SJSA1 (cell line): ENCODE data around the gene FNDC10. TPM values are rescaled to one million over a fixed set of nuclear protein-coding genes. Genes with fewer than 3 reads are reported as not detected.
"Not testable (repeated sequence)": the region's sequence is repeated elsewhere in the genome, so short reads cannot be mapped to it uniquely, and the experiment has no call there.

ENCODE experiments used
- DNase-seq, 2 experiments: peaks; one replicate each; pipeline ENCODE4 v3.0.0-alpha.2; 2015 to 2020; ENCODE audit warnings: low spot score in 2 of 2, low read depth in 1 of 2
- H3K27ac ChIP-seq: fragments of 250-450 bp; sonication (Bioruptor Pico); 2 replicates; pipeline ENCODE4 v1.5.1; 2020; ENCODE audit warnings: mild to moderate bottlenecking, moderate library complexity
- H3K27me3 ChIP-seq: fragments of 250-450 bp; sonication (Bioruptor Pico); replicated peaks from 2 replicates; pipeline ENCODE4 v1.5.1; 2020; ENCODE audit warnings: mild to moderate bottlenecking, moderate library complexity
- H3K36me3 ChIP-seq: fragments of 250-450 bp; sonication (Bioruptor Pico); 2 replicates; pipeline ENCODE4 v1.5.1; 2020; ENCODE audit warnings: mild to moderate bottlenecking
- H3K4me1 ChIP-seq: fragments of 250-450 bp; sonication (Bioruptor Pico); replicated peaks from 2 replicates; pipeline ENCODE4 v1.6.1; 2021; ENCODE audit warnings: mild to moderate bottlenecking
- H3K4me3 ChIP-seq: fragments of 250-450 bp; sonication (Bioruptor Pico); 2 replicates; pipeline ENCODE4 v1.5.1; 2020; ENCODE audit warnings: mild to moderate bottlenecking
- H3K9me3 ChIP-seq: fragments of 250-450 bp; sonication (Bioruptor Pico); replicated peaks from 2 replicates; pipeline ENCODE4 v1.5.1; 2020; ENCODE audit warnings: mild to moderate bottlenecking
- total RNA-seq: library from RNA; depleted of rRNA; stranded (reverse); fragments of >200 nt; shearing (Covaris generic); gene quantifications from 2 replicates; pipeline ENCODE4 v1.2.3, GENCODE V29; 2014

Gene FNDC10
- total RNA-seq, 1 experiment from 2014 or later, result 0.76 TPM

GRCh38 chr1:1565340-1565739 is 34.6 kb downstream of the FNDC10 start:
- Histone ChIP-seq H3K27ac (no peak overlapping the region), H3K4me3 (no peak overlapping the region), H3K4me1 (no peaks in the 10 kb centered on the region), H3K36me3 (peaks cover 87% of the 10 kb centered on the region), H3K9me3 (no peaks in the 10 kb centered on the region), H3K27me3 (no peaks in the 10 kb centered on the region)
- no peak for DNase-seq

GRCh38 chr1:1564268-1564667 is 35.7 kb downstream of the FNDC10 start:
- H3K4me3 ChIP-seq, result no peak overlapping the region
- no peak overlapping the region for H3K27ac ChIP-seq
- H3K4me1 ChIP-seq, result no peaks in the 10 kb centered on the region
- peaks cover 89% of the 10 kb centered on the region for H3K36me3 ChIP-seq
- no peaks in the 10 kb centered on the region for H3K9me3 ChIP-seq
- H3K27me3 ChIP-seq, result no peaks in the 10 kb centered on the region
- DNase-seq, result no peak

- no peaks in the 10 kb centered on the region for H3K27me3 ChIP-seq
- peaks cover 88% of the 10 kb centered on the region for H3K36me3 ChIP-seq
- H3K4me3 ChIP-seq, result no peak overlapping the region
- H3K27ac ChIP-seq, result no peak overlapping the region
- DNase-seq, result no peak
- no peaks in the 10 kb centered on the region for H3K4me1 ChIP-seq
- H3K9me3 ChIP-seq, result no peaks in the 10 kb centered on the region
Observed at GRCh38 chr1:1563688-1564087, 36.2 kb downstream of the FNDC10 start.

- H3K36me3 ChIP-seq, result peaks cover 90% of the 10 kb centered on the region
Observed at GRCh38 chr1:1562556-1563195, 37.3 kb downstream of the FNDC10 start.

GRCh38 chr1:1561801-1562470 is 38.0 kb downstream of the FNDC10 start:
- no peak overlapping the region for H3K4me3 ChIP-seq
- H3K27ac ChIP-seq, result no peak overlapping the region

More at GRCh38 chr1:1562556-1563195, 37.3 kb downstream of the FNDC10 start:
- H3K4me1 ChIP-seq, result no peaks in the 10 kb centered on the region
- no peaks in the 10 kb centered on the region for H3K9me3 ChIP-seq
- H3K27ac ChIP-seq, result no peak overlapping the region
- no peak for DNase-seq
- no peaks in the 10 kb centered on the region for H3K27me3 ChIP-seq
- no peak overlapping the region for H3K4me3 ChIP-seq

GRCh38 chr1:1560178-1560577 is 39.8 kb downstream of the FNDC10 start:
- no peak for DNase-seq
- Histone ChIP-seq H3K27me3 (no peaks in the 10 kb centered on the region), H3K4me1 (peaks cover 4% of the 10 kb centered on the region), H3K36me3 (peaks cover 81% of the 10 kb centered on the region), H3K9me3 (no peaks in the 10 kb centered on the region), H3K4me3 (no peak overlapping the region), H3K27ac (no peak overlapping the region)

More at GRCh38 chr1:1561801-1562470, 38.0 kb downstream of the FNDC10 start:
- H3K9me3 ChIP-seq, result no peaks in the 10 kb centered on the region
- H3K36me3 ChIP-seq, result peaks cover 91% of the 10 kb centered on the region
- no peaks in the 10 kb centered on the region for H3K27me3 ChIP-seq
- no peak for DNase-seq
- no peaks in the 10 kb centered on the region for H3K4me1 ChIP-seq

- H3K4me3 ChIP-seq, result no peak overlapping the region
- no peak overlapping the region for H3K27ac ChIP-seq
- H3K27me3 ChIP-seq, result no peaks in the 10 kb centered on the region
- H3K36me3 ChIP-seq, result peaks cover 75% of the 10 kb centered on the region
- H3K9me3 ChIP-seq, result no peaks in the 10 kb centered on the region
- peaks cover 14% of the 10 kb centered on the region for H3K4me1 ChIP-seq
- DNase-seq, result no peak
Observed at GRCh38 chr1:1559066-1559465, 40.9 kb downstream of the FNDC10 start.

GRCh38 chr1:1558591-1558990 is 41.3 kb downstream of the FNDC10 start:
- Histone ChIP-seq H3K4me3 (no peak overlapping the region), H3K27ac (no peak overlapping the region), H3K4me1 (peaks cover 14% of the 10 kb centered on the region), H3K27me3 (no peaks in the 10 kb centered on the region), H3K9me3 (no peaks in the 10 kb centered on the region), H3K36me3 (peaks cover 70% of the 10 kb centered on the region)
- DNase-seq, result no peak

- Histone ChIP-seq H3K36me3 (peaks cover 61% of the 10 kb centered on the region), H3K4me1 (peaks cover 14% of the 10 kb centered on the region)
- H3K27me3 ChIP-seq, H3K9me3 ChIP-seq, DNase-seq, H3K27ac ChIP-seq, H3K4me3 ChIP-seq: not testable (repeated sequence)
Observed at GRCh38 chr1:1557688-1558087, 42.2 kb downstream of the FNDC10 start.

- not testable (repeated sequence) for H3K27ac ChIP-seq, H3K4me3 ChIP-seq, DNase-seq, H3K27me3 ChIP-seq, H3K9me3 ChIP-seq
- peaks cover 55% of the 10 kb centered on the region for H3K36me3 ChIP-seq
- peaks cover 14% of the 10 kb centered on the region for H3K4me1 ChIP-seq
Observed at GRCh38 chr1:1556961-1557360, 43.0 kb downstream of the FNDC10 start.

GRCh38 chr1:1556505-1556904 is 43.4 kb downstream of the FNDC10 start:
- Histone ChIP-seq H3K4me1 (peaks cover 19% of the 10 kb centered on the region), H3K36me3 (peaks cover 53% of the 10 kb centered on the region), H3K27ac (no peak overlapping the region), H3K27me3 (no peaks in the 10 kb centered on the region), H3K9me3 (no peaks in the 10 kb centered on the region), H3K4me3 (no peak overlapping the region)
- no peak for DNase-seq

GRCh38 chr1:1554926-1555915 is 44.7 kb downstream of the FNDC10 start:
- peak; percentile 51 to 82 for DNase-seq
- Histone ChIP-seq H3K27me3 (no peaks in the 10 kb centered on the region), H3K9me3 (no peaks in the 10 kb centered on the region), H3K4me3 (no peak overlapping the region), H3K36me3 (peaks cover 40% of the 10 kb centered on the region), H3K27ac (no peak overlapping the region), H3K4me1 (peaks cover 26% of the 10 kb centered on the region)

GRCh38 chr1:1554550-1554925 is 45.4 kb downstream of the FNDC10 start:
- H3K27me3 ChIP-seq, result no peaks in the 10 kb centered on the region
- H3K9me3 ChIP-seq, result no peaks in the 10 kb centered on the region
- peaks cover 26% of the 10 kb centered on the region for H3K4me1 ChIP-seq
- peaks cover 33% of the 10 kb centered on the region for H3K36me3 ChIP-seq
- DNase-seq, result peak in 1 of 2 experiments; percentile 26
- H3K4me3 ChIP-seq, result no peak overlapping the region
- no peak overlapping the region for H3K27ac ChIP-seq
